A673 (cell line): ENCODE data around the gene FKBP5. TPM values are rescaled to one million over a fixed set of nuclear protein-coding genes. Genes with fewer than 3 reads are reported as not detected.

ENCODE experiments used
- BruUV-seq: library from RNA; stranded (reverse); fragments of 400-500 nt; replicated peaks from 2 replicates; lab custom pipeline; 2021; lab: Mats Ljungman, UMichigan
- CTCF ChIA-PET: fragments of 300-600 bp; sonication (Branson Sonifier 250); formaldehyde crosslinking; loops from one replicate; lab custom pipeline; 2022; ENCODE audit warnings: antibody characterized with exemption; lab: Charles Lee
- POLR2A ChIA-PET: fragments of 300-600 bp; sonication (Branson Sonifier 250); formaldehyde crosslinking; loops from one replicate; lab custom pipeline; 2022; ENCODE audit warnings: antibody characterized with exemption; ENCODE audit not compliant: low non-redundant PET; lab: Charles Lee
- DNase-seq: peaks from one replicate; pipeline ENCODE4 v3.0.0-alpha.2; 2015; ENCODE audit warnings: low spot score
- H3K27ac ChIP-seq: fragments of 200-600 bp; sonication (generic); 2 replicates; pipeline ENCODE4 v1.5.1; 2016; ENCODE audit warnings: mixed run types, low read depth, mild to moderate bottlenecking, mixed read lengths, antibody characterized with exemption, low read length; ENCODE audit not compliant: poor library complexity, severe bottlenecking
- H3K27me3 ChIP-seq: fragments of 200-600 bp; sonication (generic); replicated peaks from 2 replicates; pipeline ENCODE4 v1.6.1; 2017; ENCODE audit warnings: mixed run types, low read depth, mild to moderate bottlenecking, mixed read lengths, antibody characterized with exemption, low read length; ENCODE audit not compliant: insufficient read depth, poor library complexity
- H3K36me3 ChIP-seq: fragments of 200-600 bp; sonication (generic); 2 replicates; pipeline ENCODE4 v1.6.1; 2016; ENCODE audit warnings: mixed run types, mild to moderate bottlenecking, mixed read lengths, antibody characterized with exemption, low read length; ENCODE audit not compliant: insufficient read depth, poor library complexity, severe bottlenecking
- H3K4me1 ChIP-seq: fragments of 200-600 bp; sonication (generic); 2 replicates; pipeline ENCODE4 v1.6.1; 2017; ENCODE audit warnings: mixed run types, mild to moderate bottlenecking, mixed read lengths, antibody characterized with exemption, low read length; ENCODE audit not compliant: insufficient read depth, poor library complexity, severe bottlenecking
- H3K4me3 ChIP-seq: fragments of 200-600 bp; sonication (generic); 2 replicates; pipeline ENCODE4 v1.5.1; 2016; ENCODE audit warnings: low read depth, mixed run types, mild to moderate bottlenecking, mixed read lengths, low read length; ENCODE audit not compliant: poor library complexity, severe bottlenecking
- H3K9me3 ChIP-seq: fragments of 200-600 bp; sonication (generic); 2 replicates; pipeline ENCODE4 v1.6.1; 2016; ENCODE audit warnings: mixed run types, low read depth, mild to moderate bottlenecking, mixed read lengths, antibody characterized with exemption, low read length; ENCODE audit not compliant: poor library complexity, severe bottlenecking
- CTCF ChIP-seq: fragments of 300-800, 200-600 bp; sonication (generic); conservative IDR thresholded peaks from 2 replicates; pipeline ENCODE4 v1.5.1; 2017; ENCODE audit warnings: low read depth, mild to moderate bottlenecking, antibody characterized with exemption, low read length, moderate library complexity, mixed read lengths
- EZH2 ChIP-seq: fragments of 200-600 bp; sonication (generic); IDR thresholded peaks from 2 replicates; pipeline ENCODE4 v1.6.1; 2017; ENCODE audit warnings: borderline replicate concordance, low read depth, mild to moderate bottlenecking, mixed read lengths, antibody characterized with exemption, low read length; ENCODE audit not compliant: poor library complexity, severe bottlenecking
- intact Hi-C: fragments of 100-400 bp; cut with micrococcal nuclease; formaldehyde crosslinking; loops from one replicate; pipeline ENCODE4 v1.10.0; 2022; ENCODE audit not compliant: unreplicated experiment
- total RNA-seq: library from RNA; stranded (reverse); gene quantifications from 2 replicates; pipeline ENCODE4 v1.2.3, GENCODE V29; 2021

FKBP5 gene
- total RNA-seq, 1 experiment from 2014 or later: 20.4 TPM

DNA sequence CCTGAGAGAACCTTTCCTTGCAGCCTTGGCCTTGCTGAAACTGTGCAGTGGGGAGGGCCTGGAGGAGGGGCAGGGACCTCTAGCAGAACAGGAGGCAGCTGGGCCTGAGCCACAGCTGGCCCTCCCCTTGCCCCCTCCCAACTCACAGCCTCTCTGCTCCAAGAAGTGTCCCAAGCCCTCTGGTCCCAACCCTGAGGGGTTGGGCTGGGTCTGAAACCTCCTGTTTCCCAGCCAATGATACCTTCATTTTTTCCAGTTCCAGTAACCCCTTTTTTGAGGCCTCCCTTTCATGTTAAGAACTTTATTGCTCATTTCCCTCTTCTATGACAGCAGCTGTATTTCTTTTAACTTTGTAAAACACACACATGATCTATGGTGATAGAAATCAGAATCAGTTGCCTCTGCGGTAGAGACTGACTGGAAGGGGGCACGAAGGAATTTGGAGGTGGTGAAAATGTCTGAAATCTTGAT is 30.2 kb upstream of the FKBP5 start:
- peaks cover 21% of the 10 kb centered on the region for H3K4me1 ChIP-seq
- no peak for TF ChIP-seq EZH2
- TF ChIP-seq CTCF: no peak
- H3K27ac ChIP-seq: no peak overlapping the region
- no peaks in the 10 kb centered on the region for H3K9me3 ChIP-seq
- BruUV-seq: no TSS peak
- no peak overlapping the region for H3K4me3 ChIP-seq
- CTCF ChIA-PET: no interaction called here
- no peak for DNase-seq
- no peaks in the 10 kb centered on the region for H3K27me3 ChIP-seq
- intact Hi-C loops: no loop called here
- POLR2A ChIA-PET: no interaction called here
- H3K36me3 ChIP-seq: no peaks in the 10 kb centered on the region

GRCh38 chr6:35718375-35718736 is 29.6 kb upstream of the FKBP5 start:
- Histone ChIP-seq H3K4me3 (no peak overlapping the region), H3K27me3 (no peaks in the 10 kb centered on the region), H3K36me3 (no peaks in the 10 kb centered on the region), H3K9me3 (no peaks in the 10 kb centered on the region), H3K27ac (no peak overlapping the region), H3K4me1 (peaks cover 21% of the 10 kb centered on the region)
- BruUV-seq: no TSS peak
- intact Hi-C loops: no loop called here
- ChIA-PET CTCF (no interaction called here), POLR2A (no interaction called here)
- no peak for DNase-seq
- no peak for TF ChIP-seq EZH2
- no peak for TF ChIP-seq CTCF

DNA sequence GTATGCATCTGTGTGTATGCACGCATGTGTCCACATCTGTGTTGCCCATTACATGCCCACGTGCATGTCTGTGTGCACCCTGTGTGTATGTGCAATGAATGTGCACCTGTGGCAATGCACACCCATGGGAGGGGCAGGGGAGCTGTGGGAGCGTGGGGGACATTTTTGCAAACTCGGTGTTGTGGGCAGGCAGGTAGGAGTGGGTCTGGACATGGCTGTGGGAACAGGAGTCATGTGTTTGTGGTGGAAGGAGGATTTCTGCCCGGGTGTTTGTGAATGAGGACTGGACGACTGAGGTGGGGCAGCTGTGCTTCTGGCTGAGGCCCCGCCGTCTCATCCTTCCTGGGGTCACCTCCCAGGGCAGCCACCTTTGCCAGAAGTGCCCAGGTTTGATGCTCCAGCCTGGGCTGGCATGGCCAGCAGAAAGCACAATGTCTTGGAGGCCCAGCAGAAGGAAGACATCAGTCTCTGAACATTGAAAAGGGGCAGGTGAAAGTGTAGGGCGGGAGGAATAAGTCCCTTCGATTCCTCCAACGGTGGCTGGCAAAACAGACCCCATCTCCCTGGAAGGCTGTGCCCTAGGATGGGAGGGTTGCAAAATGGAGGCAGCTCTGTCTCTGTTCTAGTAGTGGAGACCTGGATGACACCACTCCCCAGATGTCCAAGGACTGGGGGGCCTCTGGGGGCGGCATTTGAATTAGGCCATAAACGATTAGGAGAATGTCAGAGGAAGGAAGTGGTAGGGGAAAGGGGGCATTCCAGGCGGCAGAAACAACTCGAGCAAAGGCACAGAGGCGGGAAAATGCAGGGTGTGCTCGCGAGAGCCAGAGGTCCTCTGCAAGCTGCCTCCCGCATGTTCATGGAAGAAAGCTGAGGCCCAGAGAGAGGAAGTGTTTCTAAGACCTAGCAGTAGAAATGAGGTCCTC is 29.0 kb upstream of the FKBP5 start:
- POLR2A ChIA-PET: no interaction called here
- no peak for DNase-seq
- Histone ChIP-seq H3K36me3 (no peaks in the 10 kb centered on the region), H3K4me3 (no peak overlapping the region), H3K9me3 (no peaks in the 10 kb centered on the region), H3K4me1 (peaks cover 21% of the 10 kb centered on the region), H3K27ac (no peak overlapping the region), H3K27me3 (no peaks in the 10 kb centered on the region)
- CTCF ChIA-PET: no interaction called here
- no TSS peak for BruUV-seq
- intact Hi-C loops: no loop called here
- TF ChIP-seq CTCF (no peak), EZH2 (no peak)
